ENCODE measurements around the gene HAUS8.

The HAUS8 gene

DNA sequence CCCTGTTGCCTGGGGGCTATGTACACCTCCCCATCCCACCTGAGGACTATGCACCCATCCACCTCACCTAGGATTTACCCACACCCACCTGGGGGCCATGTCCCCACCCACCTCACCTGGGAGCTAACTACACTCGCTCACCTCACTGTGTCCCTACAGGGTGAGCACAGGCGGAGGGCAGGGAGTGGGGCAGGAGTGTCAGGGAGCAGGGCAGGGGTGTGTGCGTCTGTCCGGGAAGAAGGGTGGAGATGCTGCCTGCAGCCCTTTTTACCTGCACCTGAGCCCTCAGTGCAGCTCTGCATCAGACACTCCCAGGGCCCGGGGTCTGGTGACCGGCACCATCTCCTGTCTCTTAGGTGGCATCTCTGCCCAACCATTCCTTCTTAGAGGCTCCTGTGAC lies 38.1 kb downstream of the HAUS8 start:
- TF ChIP-seq FOXM1 (IDR thresholded peaks at IDR 0.05; ENCODE audit: borderline replicate concordance, low read depth) = no peak
- TF ChIP-seq RAD21 (IDR thresholded peaks at IDR 0.05; ENCODE audit: low read depth) = no peak
- TF ChIP-seq TEAD4 (IDR thresholded peaks at IDR 0.05) = no peak
- TF ChIP-seq CREB1 (IDR thresholded peaks at IDR 0.05; ENCODE audit: low read depth) = no peak
- TF ChIP-seq USF1 (IDR thresholded peaks at IDR 0.05) = no peak
- no peak for TF ChIP-seq CEBPB (IDR thresholded peaks at IDR 0.05)
- TF ChIP-seq YY1 (IDR thresholded peaks at IDR 0.05; ENCODE audit: low read depth) = no peak
- no peak for TF ChIP-seq EGR1 (IDR thresholded peaks at IDR 0.05)
- no peak for TF ChIP-seq EP300 (IDR thresholded peaks at IDR 0.05; ENCODE audit: borderline replicate concordance)
- TF ChIP-seq ZBTB7A (IDR thresholded peaks at IDR 0.05; ENCODE audit: low read depth) = no peak
- no peak for TF ChIP-seq NFIC (IDR thresholded peaks at IDR 0.05)
- no peak for TF ChIP-seq TCF12 (IDR thresholded peaks at IDR 0.05; ENCODE audit: low read depth)
- TF ChIP-seq, protein P1, sequence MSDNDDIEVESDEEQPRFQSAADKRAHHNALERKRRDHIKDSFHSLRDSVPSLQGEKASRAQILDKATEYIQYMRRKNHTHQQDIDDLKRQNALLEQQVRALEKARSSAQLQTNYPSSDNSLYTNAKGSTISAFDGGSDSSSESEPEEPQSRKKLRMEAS (IDR thresholded peaks at IDR 0.05) = no peak
- TF ChIP-seq TAF1 (IDR thresholded peaks at IDR 0.05; ENCODE audit: low read depth) = no peak
- TF ChIP-seq, protein P2, sequence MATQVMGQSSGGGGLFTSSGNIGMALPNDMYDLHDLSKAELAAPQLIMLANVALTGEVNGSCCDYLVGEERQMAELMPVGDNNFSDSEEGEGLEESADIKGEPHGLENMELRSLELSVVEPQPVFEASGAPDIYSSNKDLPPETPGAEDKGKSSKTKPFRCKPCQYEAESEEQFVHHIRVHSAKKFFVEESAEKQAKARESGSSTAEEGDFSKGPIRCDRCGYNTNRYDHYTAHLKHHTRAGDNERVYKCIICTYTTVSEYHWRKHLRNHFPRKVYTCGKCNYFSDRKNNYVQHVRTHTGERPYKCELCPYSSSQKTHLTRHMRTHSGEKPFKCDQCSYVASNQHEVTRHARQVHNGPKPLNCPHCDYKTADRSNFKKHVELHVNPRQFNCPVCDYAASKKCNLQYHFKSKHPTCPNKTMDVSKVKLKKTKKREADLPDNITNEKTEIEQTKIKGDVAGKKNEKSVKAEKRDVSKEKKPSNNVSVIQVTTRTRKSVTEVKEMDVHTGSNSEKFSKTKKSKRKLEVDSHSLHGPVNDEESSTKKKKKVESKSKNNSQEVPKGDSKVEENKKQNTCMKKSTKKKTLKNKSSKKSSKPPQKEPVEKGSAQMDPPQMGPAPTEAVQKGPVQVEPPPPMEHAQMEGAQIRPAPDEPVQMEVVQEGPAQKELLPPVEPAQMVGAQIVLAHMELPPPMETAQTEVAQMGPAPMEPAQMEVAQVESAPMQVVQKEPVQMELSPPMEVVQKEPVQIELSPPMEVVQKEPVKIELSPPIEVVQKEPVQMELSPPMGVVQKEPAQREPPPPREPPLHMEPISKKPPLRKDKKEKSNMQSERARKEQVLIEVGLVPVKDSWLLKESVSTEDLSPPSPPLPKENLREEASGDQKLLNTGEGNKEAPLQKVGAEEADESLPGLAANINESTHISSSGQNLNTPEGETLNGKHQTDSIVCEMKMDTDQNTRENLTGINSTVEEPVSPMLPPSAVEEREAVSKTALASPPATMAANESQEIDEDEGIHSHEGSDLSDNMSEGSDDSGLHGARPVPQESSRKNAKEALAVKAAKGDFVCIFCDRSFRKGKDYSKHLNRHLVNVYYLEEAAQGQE (IDR thresholded peaks at IDR 0.05; ENCODE audit: low read depth) = no peak

DNA sequence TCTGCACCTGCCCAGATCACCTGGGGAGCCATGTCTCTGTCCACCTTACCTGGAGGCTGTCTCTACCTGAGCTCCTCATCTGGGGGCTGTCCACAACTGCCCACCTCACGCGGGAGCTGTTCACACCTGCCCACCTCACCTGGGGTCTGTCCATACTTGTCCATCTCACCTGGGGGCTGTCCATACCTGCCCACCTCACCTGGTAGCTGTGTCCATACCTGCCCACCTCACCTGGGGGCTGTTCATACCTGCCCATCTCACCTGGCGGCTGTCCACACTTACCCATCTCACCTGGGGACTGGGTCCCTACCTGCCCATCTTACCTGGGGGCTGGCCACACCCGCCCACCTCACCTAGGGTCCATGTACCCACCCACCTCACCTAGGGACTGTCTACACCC lies 38.6 kb downstream of the HAUS8 start:
- TF ChIP-seq USF1 (IDR thresholded peaks at IDR 0.05) (no peak), EGR1 (IDR thresholded peaks at IDR 0.05) (no peak), YY1 (IDR thresholded peaks at IDR 0.05; ENCODE audit: low read depth) (no peak)

DNA sequence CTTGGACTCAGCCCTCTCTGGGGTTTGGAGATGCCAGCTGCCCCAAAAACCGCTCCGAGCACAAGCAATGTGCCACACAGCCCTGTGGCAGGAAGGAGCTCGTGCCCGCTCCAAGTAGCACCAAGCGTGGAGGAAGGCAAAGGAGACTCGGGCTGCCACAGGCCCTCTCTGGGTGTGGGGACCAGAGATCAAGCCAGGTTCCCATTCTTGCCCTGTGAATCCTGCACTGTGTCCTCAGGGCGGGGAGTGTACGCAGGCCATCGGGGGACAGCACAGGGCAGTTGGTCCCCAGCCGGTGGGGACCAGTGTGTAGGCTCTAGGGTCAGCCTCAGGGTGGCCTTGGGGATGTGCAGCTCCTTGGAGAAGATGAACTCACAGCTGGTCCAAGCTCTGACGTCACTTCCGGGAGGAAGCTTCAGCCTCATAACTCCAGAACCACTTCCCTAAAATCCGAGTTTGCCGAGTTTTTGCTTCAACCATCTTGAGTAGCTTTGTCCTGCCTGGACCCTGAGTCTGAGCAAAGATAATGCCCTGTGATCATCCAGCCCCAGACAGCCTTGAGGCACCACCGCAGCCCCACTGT lies 39.3 kb downstream of the HAUS8 start:
- TF ChIP-seq, protein P1 (IDR thresholded peaks at IDR 0.05) = no peak
- TF ChIP-seq CEBPB (IDR thresholded peaks at IDR 0.05) (no peak), YY1 (IDR thresholded peaks at IDR 0.05; ENCODE audit: low read depth) (no peak), TCF12 (IDR thresholded peaks at IDR 0.05; ENCODE audit: low read depth) (no peak), EGR1 (IDR thresholded peaks at IDR 0.05) (no peak), FOXM1 (IDR thresholded peaks at IDR 0.05; ENCODE audit: borderline replicate concordance, low read depth) (no peak), EP300 (IDR thresholded peaks at IDR 0.05; ENCODE audit: borderline replicate concordance) (no peak), RAD21 (IDR thresholded peaks at IDR 0.05; ENCODE audit: low read depth) (no peak), USF1 (IDR thresholded peaks at IDR 0.05) (no peak), CREB1 (IDR thresholded peaks at IDR 0.05; ENCODE audit: low read depth) (no peak), TAF1 (IDR thresholded peaks at IDR 0.05; ENCODE audit: low read depth) (no peak), ZBTB7A (IDR thresholded peaks at IDR 0.05; ENCODE audit: low read depth) (no peak), TEAD4 (IDR thresholded peaks at IDR 0.05) (no peak), NFIC (IDR thresholded peaks at IDR 0.05) (no peak)
- TF ChIP-seq, protein P2 (IDR thresholded peaks at IDR 0.05; ENCODE audit: low read depth) = no peak

- TF ChIP-seq CREB1 (IDR thresholded peaks at IDR 0.05; ENCODE audit: low read depth) = no peak
- no peak for TF ChIP-seq ZBTB7A (IDR thresholded peaks at IDR 0.05; ENCODE audit: low read depth)
- TF ChIP-seq RAD21 (IDR thresholded peaks at IDR 0.05; ENCODE audit: low read depth) = no peak
- TF ChIP-seq TAF1 (IDR thresholded peaks at IDR 0.05; ENCODE audit: low read depth) = no peak
- TF ChIP-seq, protein P1 (IDR thresholded peaks at IDR 0.05) = no peak
- TF ChIP-seq, protein P2 (IDR thresholded peaks at IDR 0.05; ENCODE audit: low read depth) = no peak
- no peak for TF ChIP-seq TEAD4 (IDR thresholded peaks at IDR 0.05)
- no peak for TF ChIP-seq EP300 (IDR thresholded peaks at IDR 0.05; ENCODE audit: borderline replicate concordance)
- TF ChIP-seq USF1 (IDR thresholded peaks at IDR 0.05) = no peak
- no peak for TF ChIP-seq CEBPB (IDR thresholded peaks at IDR 0.05)
- TF ChIP-seq YY1 (IDR thresholded peaks at IDR 0.05; ENCODE audit: low read depth) = no peak
- TF ChIP-seq FOXM1 (IDR thresholded peaks at IDR 0.05; ENCODE audit: borderline replicate concordance, low read depth) = no peak
- TF ChIP-seq NFIC (IDR thresholded peaks at IDR 0.05) = no peak
Observed at GRCh38 chr19:17031741-17032140, 43.5 kb downstream of the HAUS8 start.

All from Ishikawa (cell line).